ENCODE data around the gene PLRG1. TPM values are rescaled to one million over a fixed set of nuclear protein-coding genes. Genes with fewer than 3 reads are reported as not detected.

PLRG1 gene
- polyA plus RNA-seq, 1 donor (not counting 4 experiments of a cell fraction or from before 2014, with no cell fraction given), result 132 TPM

DNA sequence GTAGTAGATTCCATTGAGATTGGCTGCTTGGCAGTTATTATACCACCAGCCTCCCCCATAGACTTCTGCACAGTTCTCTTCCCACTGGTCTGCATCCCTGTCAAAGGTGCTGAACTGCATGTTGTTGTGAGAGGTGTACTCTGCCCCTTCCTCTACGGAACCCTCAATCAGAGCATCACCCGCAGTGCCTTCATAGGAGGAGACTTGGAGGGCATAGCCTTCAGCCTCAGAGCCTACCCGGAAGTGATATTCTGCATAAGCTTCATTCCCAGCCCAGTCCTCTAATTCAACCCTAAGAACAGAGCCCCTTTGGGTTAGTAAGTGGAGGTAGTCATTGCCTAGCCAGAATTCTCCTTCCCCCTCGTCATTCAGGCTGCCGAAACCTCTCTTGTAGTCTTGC, 34.1 kb upstream of the PLRG1 start:
- H3K27ac ChIP-seq (ENCODE audit: control insufficient read depth, insufficient read depth, low read length), result no peak overlapping the region
- no peaks in the 10 kb centered on the region for H3K36me3 ChIP-seq (ENCODE audit: control insufficient read depth in 2 of 2, extremely low read depth in 1 of 2, insufficient read depth in 2 of 2, low read length in 2 of 2)
- no peak overlapping the region for H3K4me3 ChIP-seq (ENCODE audit: control insufficient read depth in 2 of 3, extremely low read depth in 1 of 3, insufficient read depth in 2 of 3, low read depth in 1 of 3, low read length in 3 of 3)
- TF ChIP-seq, protein P1, sequence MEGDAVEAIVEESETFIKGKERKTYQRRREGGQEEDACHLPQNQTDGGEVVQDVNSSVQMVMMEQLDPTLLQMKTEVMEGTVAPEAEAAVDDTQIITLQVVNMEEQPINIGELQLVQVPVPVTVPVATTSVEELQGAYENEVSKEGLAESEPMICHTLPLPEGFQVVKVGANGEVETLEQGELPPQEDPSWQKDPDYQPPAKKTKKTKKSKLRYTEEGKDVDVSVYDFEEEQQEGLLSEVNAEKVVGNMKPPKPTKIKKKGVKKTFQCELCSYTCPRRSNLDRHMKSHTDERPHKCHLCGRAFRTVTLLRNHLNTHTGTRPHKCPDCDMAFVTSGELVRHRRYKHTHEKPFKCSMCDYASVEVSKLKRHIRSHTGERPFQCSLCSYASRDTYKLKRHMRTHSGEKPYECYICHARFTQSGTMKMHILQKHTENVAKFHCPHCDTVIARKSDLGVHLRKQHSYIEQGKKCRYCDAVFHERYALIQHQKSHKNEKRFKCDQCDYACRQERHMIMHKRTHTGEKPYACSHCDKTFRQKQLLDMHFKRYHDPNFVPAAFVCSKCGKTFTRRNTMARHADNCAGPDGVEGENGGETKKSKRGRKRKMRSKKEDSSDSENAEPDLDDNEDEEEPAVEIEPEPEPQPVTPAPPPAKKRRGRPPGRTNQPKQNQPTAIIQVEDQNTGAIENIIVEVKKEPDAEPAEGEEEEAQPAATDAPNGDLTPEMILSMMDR (optimal IDR thresholded peaks at IDR 0.05 in 1 of 3, IDR thresholded peaks at IDR 0.05 in 1 of 3, conservative IDR thresholded peaks at IDR 0.05 in 1 of 3; ENCODE audit: extremely low read depth in 1 of 3, insufficient read depth in 2 of 3, low read length in 3 of 3), result no peak
- TF ChIP-seq EZH2 (IDR thresholded peaks at IDR 0.05; ENCODE audit: low read length), result no peak
- no peaks in the 10 kb centered on the region for H3K4me1 ChIP-seq (ENCODE audit: control insufficient read depth, extremely low read depth, insufficient read depth, low read length)
- H4K20me1 ChIP-seq (ENCODE audit: control insufficient read depth, extremely low read depth, insufficient read depth, low read length), result no peaks in the 10 kb centered on the region
- H2AFZ ChIP-seq (ENCODE audit: control insufficient read depth, low read length), result no peak overlapping the region
- DNase-seq (ENCODE audit: low read depth, low spot score) (no peak), FAIRE-seq (no peak)
- no peak overlapping the region for H3K9ac ChIP-seq (ENCODE audit: control insufficient read depth, extremely low read depth, insufficient read depth, low read length)
- H3K27me3 ChIP-seq (ENCODE audit: control insufficient read depth, extremely low read depth, insufficient read depth, low read length), result peaks cover 2% of the 10 kb centered on the region
- no peak overlapping the region for H3K4me2 ChIP-seq (ENCODE audit: control insufficient read depth, extremely low read depth, insufficient read depth, low read depth, low read length)
- H3K79me2 ChIP-seq (ENCODE audit: control insufficient read depth, insufficient read depth, low read length), result no peaks in the 10 kb centered on the region
- H3K9me1 ChIP-seq (ENCODE audit: control insufficient read depth, extremely low read depth, insufficient read depth, low read length), result no peaks in the 10 kb centered on the region
- dilution Hi-C loops (cut with MboI; ENCODE audit: extremely low pct_ligation_motif_present, low sequenced_read_pairs), result no loop called here
- H3K9me3 ChIP-seq (ENCODE audit: control insufficient read depth, low read depth, low read length), result no peaks in the 10 kb centered on the region

DNA sequence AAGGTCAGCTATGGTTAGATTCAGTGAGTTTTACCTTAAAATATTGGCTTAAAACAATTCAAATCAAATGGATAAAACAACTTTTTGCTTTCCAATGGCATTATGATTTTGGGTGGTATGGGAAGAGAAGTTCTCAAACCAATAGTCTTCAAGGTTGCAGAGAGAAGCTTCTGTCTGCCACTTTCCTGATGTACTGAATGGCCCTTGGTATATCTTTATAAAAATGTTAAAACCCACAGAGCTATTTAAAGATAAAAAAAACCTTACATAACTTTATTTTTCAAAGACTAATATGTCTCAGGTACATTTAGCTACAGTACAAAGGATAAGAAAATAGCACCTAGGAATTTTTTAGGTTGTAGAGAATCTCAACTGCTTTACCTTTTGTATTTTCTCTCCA, 33.5 kb upstream of the PLRG1 start:
- no peak for DNase-seq (ENCODE audit: low read depth, low spot score)
- no peak for FAIRE-seq
- dilution Hi-C loops (cut with MboI; ENCODE audit: extremely low pct_ligation_motif_present, low sequenced_read_pairs), result no loop called here

More for the DNA sequence above, 33.5 kb upstream of the PLRG1 start:
- Histone ChIP-seq H3K9me1 (ENCODE audit: control insufficient read depth, extremely low read depth, insufficient read depth, low read length) (no peaks in the 10 kb centered on the region), H3K79me2 (ENCODE audit: control insufficient read depth, insufficient read depth, low read length) (no peaks in the 10 kb centered on the region), H3K27me3 (ENCODE audit: control insufficient read depth, extremely low read depth, insufficient read depth, low read length) (no peaks in the 10 kb centered on the region), H3K4me3 (ENCODE audit: control insufficient read depth in 2 of 3, extremely low read depth in 1 of 3, insufficient read depth in 2 of 3, low read depth in 1 of 3, low read length in 3 of 3) (no peak overlapping the region), H4K20me1 (ENCODE audit: control insufficient read depth, extremely low read depth, insufficient read depth, low read length) (no peaks in the 10 kb centered on the region), H3K4me1 (ENCODE audit: control insufficient read depth, extremely low read depth, insufficient read depth, low read length) (no peaks in the 10 kb centered on the region), H3K9ac (ENCODE audit: control insufficient read depth, extremely low read depth, insufficient read depth, low read length) (no peak overlapping the region), H3K4me2 (ENCODE audit: control insufficient read depth, extremely low read depth, insufficient read depth, low read depth, low read length) (no peak overlapping the region), H3K36me3 (ENCODE audit: control insufficient read depth in 2 of 2, extremely low read depth in 1 of 2, insufficient read depth in 2 of 2, low read length in 2 of 2) (no peaks in the 10 kb centered on the region), H2AFZ (ENCODE audit: control insufficient read depth, low read length) (no peak overlapping the region), H3K9me3 (ENCODE audit: control insufficient read depth, low read depth, low read length) (no peaks in the 10 kb centered on the region), H3K27ac (ENCODE audit: control insufficient read depth, insufficient read depth, low read length) (no peak overlapping the region)
- TF ChIP-seq, protein P1 (optimal IDR thresholded peaks at IDR 0.05 in 1 of 3, IDR thresholded peaks at IDR 0.05 in 1 of 3, conservative IDR thresholded peaks at IDR 0.05 in 1 of 3; ENCODE audit: extremely low read depth in 1 of 3, insufficient read depth in 2 of 3, low read length in 3 of 3), result no peak
- no peak for TF ChIP-seq EZH2 (IDR thresholded peaks at IDR 0.05; ENCODE audit: low read length)
